CD14-positive monocyte (primary cell): ENCODE data around the gene POLK. TPM values are rescaled to one million over a fixed set of nuclear protein-coding genes. Genes with fewer than 3 reads are reported as not detected.
A peak's percentile ranks its signal among the peaks of the same experiment; 100 is the strongest.

Experiments
- DNase-seq, 3 donors: peaks; one replicate each; pipeline ENCODE4 v3.0.0-alpha.2; 2011 to 2022
- H2AFZ ChIP-seq: 2 replicates; pipeline ENCODE4 v1.6.0; 2012; ENCODE audit warnings: mild to moderate bottlenecking, low read depth, low read length, inconsistent platforms; ENCODE audit not compliant: insufficient read depth, poor library complexity, severe bottlenecking
- H3K27ac ChIP-seq, 2 donors: 1 replicate in 1 of 2; 2 replicates in 1 of 2; pipeline ENCODE4 v1.5.1; 2012 to 2013; ENCODE audit warnings: low read length in 2 of 2, control low read depth in 1 of 2, inconsistent platforms in 1 of 2, low read depth in 1 of 2, mild to moderate bottlenecking in 1 of 2
- H3K27me3 ChIP-seq, 2 donors: one replicate each; pipeline versions ENCODE4 v1.6.0 to v1.6.1; 2011 to 2013; ENCODE audit warnings: low read length in 2 of 2; ENCODE audit not compliant: control insufficient read depth in 2 of 2, insufficient read depth in 2 of 2
- H3K36me3 ChIP-seq, 2 donors: replicated peaks in 1 of 2; 1 replicate in 1 of 2; 2 replicates in 1 of 2; pipeline versions ENCODE4 v1.5.1 to v1.6.1; 2012 to 2013; ENCODE audit warnings: low read length in 2 of 2, control low read depth in 1 of 2, inconsistent platforms in 1 of 2, mild to moderate bottlenecking in 1 of 2; ENCODE audit not compliant: insufficient read depth in 2 of 2, control insufficient read depth in 1 of 2
- H3K4me1 ChIP-seq, 2 donors: 1 replicate in 1 of 2; 2 replicates in 1 of 2; pipeline versions ENCODE4 v1.5.1 to v1.6.1; 2012 to 2013; ENCODE audit warnings: low read length in 2 of 2, control low read depth in 1 of 2, inconsistent platforms in 1 of 2, mild to moderate bottlenecking in 1 of 2, moderate library complexity in 1 of 2; ENCODE audit not compliant: insufficient read depth in 2 of 2, control insufficient read depth in 1 of 2
- H3K4me2 ChIP-seq: replicated peaks from 2 replicates; pipeline ENCODE3; 2012; ENCODE audit warnings: low read length, moderate library complexity, mild to moderate bottlenecking; ENCODE audit not compliant: poor library complexity, severe bottlenecking; ENCODE audit errors: extremely low read depth
- H3K4me3 ChIP-seq, 3 experiments: fragments of 200-600 bp in 1 of 3; sonication (generic) in 1 of 3; replicated peaks in 1 of 3; 1 replicate in 2 of 3; 2 replicates in 1 of 3; pipeline ENCODE4 v1.5.1; 2011 to 2013; ENCODE audit warnings: low read length in 3 of 3, mild to moderate bottlenecking in 3 of 3, control low read depth in 2 of 3, low read depth in 2 of 3, inconsistent platforms in 1 of 3, moderate library complexity in 1 of 3
- H3K79me2 ChIP-seq: 2 replicates; pipeline ENCODE4 v1.6.0; 2012; ENCODE audit warnings: mild to moderate bottlenecking, control low read depth, inconsistent platforms, low read length, moderate library complexity; ENCODE audit not compliant: insufficient read depth
- H3K9ac ChIP-seq: 2 replicates; pipeline ENCODE4 v1.6.0; 2017; ENCODE audit warnings: low read length, mild to moderate bottlenecking; ENCODE audit not compliant: insufficient read depth, poor library complexity, severe bottlenecking
- H3K9me3 ChIP-seq, 2 donors: replicated peaks in 1 of 2; 1 replicate in 1 of 2; 2 replicates in 1 of 2; pipeline versions ENCODE4 v1.5.1 to v1.6.1; 2012 to 2013; ENCODE audit warnings: low read length in 2 of 2, control low read depth in 1 of 2; ENCODE audit not compliant: control insufficient read depth in 1 of 2, insufficient read depth in 1 of 2
- H4K20me1 ChIP-seq: 2 replicates; pipeline ENCODE4 v1.6.0; 2012; ENCODE audit warnings: mild to moderate bottlenecking, low read length, control low read depth, moderate library complexity; ENCODE audit not compliant: insufficient read depth
- H3K27ac Mint-ChIP-seq, 7 donors: one replicate each; pipeline ENCODE4 v1.8.0; 2020; ENCODE audit warnings: mild to moderate bottlenecking in 7 of 7, mixed read lengths in 7 of 7, moderate library complexity in 6 of 7, inconsistent platforms in 2 of 7
- H3K27me3 Mint-ChIP-seq, 3 donors: one replicate each; pipeline ENCODE4 v1.8.0; 2021 to 2022; ENCODE audit warnings: low read depth in 3 of 3, mild to moderate bottlenecking in 3 of 3, mixed read lengths in 3 of 3, moderate library complexity in 3 of 3, inconsistent platforms in 1 of 3
- H3K36me3 Mint-ChIP-seq, 2 donors: one replicate each; pipeline ENCODE4 v1.8.0; 2020; ENCODE audit warnings: mixed read lengths in 2 of 2, inconsistent platforms in 1 of 2, mild to moderate bottlenecking in 1 of 2
- H3K4me1 Mint-ChIP-seq: one replicate; pipeline ENCODE4 v1.8.0; 2020; ENCODE audit warnings: mild to moderate bottlenecking, mixed read lengths
- H3K4me3 Mint-ChIP-seq, 2 donors: one replicate each; pipeline ENCODE4 v1.8.0; 2020; ENCODE audit warnings: mild to moderate bottlenecking in 2 of 2, mixed read lengths in 2 of 2, moderate library complexity in 1 of 2
- H3K9me3 Mint-ChIP-seq, 7 donors: one replicate each; pipeline ENCODE4 v1.8.0; 2020 to 2022; ENCODE audit warnings: mixed read lengths in 7 of 7, mild to moderate bottlenecking in 6 of 7, moderate library complexity in 6 of 7, inconsistent platforms in 2 of 7
- WGBS: methylation state at CpG from one replicate; pipeline ENCODE4 v1.1.5; 2013; ENCODE audit warnings: missing lambda C conversion rate; ENCODE audit not compliant: insufficient coverage; 5-methylcytosine and 5-hydroxymethylcytosine counted together
- intact Hi-C, 2 donors: fragments of 100-400 bp; cut with micrococcal nuclease; formaldehyde crosslinking; loops; one replicate each; pipeline versions ENCODE4 v1.15.0 to v1.15.1; 2023
- polyA plus RNA-seq, 3 donors: library from polyadenylated mRNA; depleted of rRNA in 1 of 3; unstranded in 2 of 3; stranded (reverse) in 1 of 3; fragments of 300-500 nt in 2 of 3; fragments of >200 nt in 1 of 3; fragmentation: Illumina TruSeq in 2 of 3; gene quantifications; 1 replicate in 2 of 3; 2 replicates in 1 of 3; pipeline ENCODE4 v1.2.3, GENCODE V29; 2012 to 2021
- TF ChIP-seq, protein P1 (sequence below): fragments of 200-600 bp; IDR thresholded peaks from one replicate; pipeline ENCODE4 v1.8.0; 2022; ENCODE audit warnings: antibody characterized with exemption, mild to moderate bottlenecking

The POLK gene
- polyA plus RNA-seq, 3 donors, result 18.1 to 27.2 (median 22.3) TPM

DNA sequence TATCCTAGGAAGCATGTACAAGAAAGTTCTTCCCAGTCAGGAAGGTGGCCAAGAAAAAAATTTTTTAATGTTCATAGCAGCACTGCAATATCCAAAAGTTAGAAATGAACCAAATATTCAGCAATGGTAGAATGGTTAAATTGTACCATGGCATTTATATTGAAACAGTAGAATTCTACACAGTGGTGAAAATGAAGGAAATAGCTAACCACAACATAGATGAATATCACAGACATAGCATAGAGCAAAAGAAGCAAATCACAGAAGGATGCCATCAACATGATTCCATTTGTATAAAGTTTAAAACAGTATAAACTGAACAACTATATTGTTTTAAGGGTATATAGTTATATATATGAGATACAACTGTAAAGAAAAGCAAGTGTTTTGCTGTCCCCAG is 88.8 kb downstream of the POLK start:
- intact Hi-C loops, result no loop called here
- TF ChIP-seq, protein P1, sequence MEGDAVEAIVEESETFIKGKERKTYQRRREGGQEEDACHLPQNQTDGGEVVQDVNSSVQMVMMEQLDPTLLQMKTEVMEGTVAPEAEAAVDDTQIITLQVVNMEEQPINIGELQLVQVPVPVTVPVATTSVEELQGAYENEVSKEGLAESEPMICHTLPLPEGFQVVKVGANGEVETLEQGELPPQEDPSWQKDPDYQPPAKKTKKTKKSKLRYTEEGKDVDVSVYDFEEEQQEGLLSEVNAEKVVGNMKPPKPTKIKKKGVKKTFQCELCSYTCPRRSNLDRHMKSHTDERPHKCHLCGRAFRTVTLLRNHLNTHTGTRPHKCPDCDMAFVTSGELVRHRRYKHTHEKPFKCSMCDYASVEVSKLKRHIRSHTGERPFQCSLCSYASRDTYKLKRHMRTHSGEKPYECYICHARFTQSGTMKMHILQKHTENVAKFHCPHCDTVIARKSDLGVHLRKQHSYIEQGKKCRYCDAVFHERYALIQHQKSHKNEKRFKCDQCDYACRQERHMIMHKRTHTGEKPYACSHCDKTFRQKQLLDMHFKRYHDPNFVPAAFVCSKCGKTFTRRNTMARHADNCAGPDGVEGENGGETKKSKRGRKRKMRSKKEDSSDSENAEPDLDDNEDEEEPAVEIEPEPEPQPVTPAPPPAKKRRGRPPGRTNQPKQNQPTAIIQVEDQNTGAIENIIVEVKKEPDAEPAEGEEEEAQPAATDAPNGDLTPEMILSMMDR, result no peak
- Mint-ChIP-seq H3K4me3 (no peak overlapping the region), H3K4me1 (no peaks in the 10 kb centered on the region), H3K27ac (no peak overlapping the region), H3K9me3 (no peaks in the 10 kb centered on the region), H3K27me3 (no peaks in the 10 kb centered on the region), H3K36me3 (peaks cover 53 to 70% of the 10 kb centered on the region in 2 donors)
- peaks cover 35 to 80% of the 10 kb centered on the region in 2 donors for H3K36me3 ChIP-seq
- no peak overlapping the region for H3K4me2 ChIP-seq
- no peak overlapping the region for H2AFZ ChIP-seq
- no peak overlapping the region for H3K4me3 ChIP-seq
- no peaks in the 10 kb centered on the region for H4K20me1 ChIP-seq
- no peaks in the 10 kb centered on the region for H3K9me3 ChIP-seq
- H3K9ac ChIP-seq, result no peak overlapping the region
- no peak for DNase-seq
- H3K27ac ChIP-seq, result no peak overlapping the region
- H3K4me1 ChIP-seq, result no peaks in the 10 kb centered on the region
- H3K79me2 ChIP-seq, result no peaks in the 10 kb centered on the region
- no peaks in the 10 kb centered on the region for H3K27me3 ChIP-seq

DNA sequence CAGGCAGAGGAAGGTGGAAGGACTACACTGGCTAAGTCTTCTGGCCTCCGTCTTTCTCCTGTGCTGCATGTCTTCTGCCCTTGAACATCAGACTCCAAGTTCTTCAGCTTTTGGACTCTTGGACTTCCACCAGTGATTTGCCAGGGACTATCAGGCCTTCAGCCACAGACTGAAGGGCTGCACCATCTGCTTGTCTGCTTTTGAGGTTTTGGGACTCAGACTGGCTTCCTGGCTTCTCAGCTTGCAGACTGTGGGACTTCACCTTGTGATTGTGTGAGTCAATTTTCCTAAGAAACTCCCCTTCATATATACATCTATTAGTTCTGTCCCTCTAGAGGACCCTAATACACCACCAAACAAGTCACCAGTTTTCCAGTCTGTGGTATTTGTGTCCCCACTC is 89.9 kb downstream of the POLK start:
- peaks cover 46 to 62% of the 10 kb centered on the region in 2 donors for H3K36me3 Mint-ChIP-seq
- Histone ChIP-seq H3K4me1 (no peaks in the 10 kb centered on the region), H3K9me3 (no peaks in the 10 kb centered on the region), H3K27ac (no peak overlapping the region), H3K4me3 (no peak overlapping the region), H3K27me3 (no peaks in the 10 kb centered on the region), H3K4me2 (no peak overlapping the region), H2AFZ (no peak overlapping the region), H3K9ac (no peak overlapping the region), H3K36me3 (peaks cover 27 to 70% of the 10 kb centered on the region in 2 donors), H3K79me2 (no peaks in the 10 kb centered on the region), H4K20me1 (no peaks in the 10 kb centered on the region)
- no peak for DNase-seq
- no peak overlapping the region for H3K4me3 Mint-ChIP-seq
- no peaks in the 10 kb centered on the region for H3K27me3 Mint-ChIP-seq
- no peaks in the 10 kb centered on the region for H3K4me1 Mint-ChIP-seq
- H3K9me3 Mint-ChIP-seq, result no peaks in the 10 kb centered on the region
- H3K27ac Mint-ChIP-seq, result peak overlapping the region in 1 of 7 donors; percentile 70
- 100% methylated on average over 1 of the region's 1 CpG for WGBS
- TF ChIP-seq, protein P1, result no peak
- intact Hi-C loops, result no loop called here
